Measurements from ENCODE around the gene DIS3L2.

GRCh38 chr2:232290668-232291067 is 329.2 kb downstream of the DIS3L2 start:
- no peak for TF ChIP-seq MAZ (IDR thresholded peaks at IDR 0.05; ENCODE audit: borderline replicate concordance, low read depth, low read length)
- no peak for TF ChIP-seq CTCF (conservative IDR thresholded peaks at IDR 0.05; ENCODE audit: low read depth, low read length)
- no peak for TF ChIP-seq BHLHE40 (IDR thresholded peaks at IDR 0.05; ENCODE audit: low read depth, low read length)
- TF ChIP-seq RAD21 (IDR thresholded peaks at IDR 0.05; ENCODE audit: low read length): no peak
- TF ChIP-seq RCOR1 (IDR thresholded peaks at IDR 0.05; ENCODE audit: insufficient replicate concordance, low read length): no peak
- no peak for TF ChIP-seq MXI1 (IDR thresholded peaks at IDR 0.05; ENCODE audit: borderline replicate concordance, low read depth, low read length)
- TF ChIP-seq CEBPB (IDR thresholded peaks at IDR 0.05; ENCODE audit: low read depth, low read length): no peak
- no peak for TF ChIP-seq POLR2A (IDR thresholded peaks at IDR 0.05; ENCODE audit: low read depth, low read length)
- no peak for TF ChIP-seq ELK1 (IDR thresholded peaks at IDR 0.05; ENCODE audit: borderline replicate concordance, low read depth, low read length)
- TF ChIP-seq SMC3 (IDR thresholded peaks at IDR 0.05; ENCODE audit: low read depth, low read length): no peak
- TF ChIP-seq FOS (IDR thresholded peaks at IDR 0.05; ENCODE audit: low read depth, low read length): no peak
- TF ChIP-seq MAFK (IDR thresholded peaks at IDR 0.05; ENCODE audit: low read depth, low read length): no peak
- TF ChIP-seq USF2 (IDR thresholded peaks at IDR 0.05; ENCODE audit: low read depth, low read length): no peak
- no peak for TF ChIP-seq RFX5 (IDR thresholded peaks at IDR 0.05; ENCODE audit: low read depth, low read length)
